Astrocyte of the cerebellum (primary cell): ENCODE data around the gene KHK.
A peak's percentile ranks its signal among the peaks of the same experiment; 100 is the strongest.

Source experiments
- DNase-seq: peaks from one replicate; pipeline ENCODE4 v3.0.0-alpha.2; 2011; ENCODE audit warnings: low read depth
- H3K4me3 ChIP-seq: 2 replicates; pipeline ENCODE4 v1.5.1; 2011; ENCODE audit warnings: mild to moderate bottlenecking, low read depth, low read length, moderate library complexity
- in situ Hi-C: cut with HindIII; loops from 2 replicates; pipeline ENCODE4 v1.10.0; 2017; ENCODE audit warnings: low sequenced_read_pairs
- TF ChIP-seq, protein P1 (sequence below): IDR thresholded peaks from 2 replicates; pipeline ENCODE4 v1.5.1; 2012; ENCODE audit warnings: low read length, low read depth, moderate library complexity, mild to moderate bottlenecking; ENCODE audit errors: missing control alignments

KHK gene

GRCh38 chr2:27080140-27080469, 6.5 kb upstream of the KHK start:
- TF ChIP-seq, protein P1, sequence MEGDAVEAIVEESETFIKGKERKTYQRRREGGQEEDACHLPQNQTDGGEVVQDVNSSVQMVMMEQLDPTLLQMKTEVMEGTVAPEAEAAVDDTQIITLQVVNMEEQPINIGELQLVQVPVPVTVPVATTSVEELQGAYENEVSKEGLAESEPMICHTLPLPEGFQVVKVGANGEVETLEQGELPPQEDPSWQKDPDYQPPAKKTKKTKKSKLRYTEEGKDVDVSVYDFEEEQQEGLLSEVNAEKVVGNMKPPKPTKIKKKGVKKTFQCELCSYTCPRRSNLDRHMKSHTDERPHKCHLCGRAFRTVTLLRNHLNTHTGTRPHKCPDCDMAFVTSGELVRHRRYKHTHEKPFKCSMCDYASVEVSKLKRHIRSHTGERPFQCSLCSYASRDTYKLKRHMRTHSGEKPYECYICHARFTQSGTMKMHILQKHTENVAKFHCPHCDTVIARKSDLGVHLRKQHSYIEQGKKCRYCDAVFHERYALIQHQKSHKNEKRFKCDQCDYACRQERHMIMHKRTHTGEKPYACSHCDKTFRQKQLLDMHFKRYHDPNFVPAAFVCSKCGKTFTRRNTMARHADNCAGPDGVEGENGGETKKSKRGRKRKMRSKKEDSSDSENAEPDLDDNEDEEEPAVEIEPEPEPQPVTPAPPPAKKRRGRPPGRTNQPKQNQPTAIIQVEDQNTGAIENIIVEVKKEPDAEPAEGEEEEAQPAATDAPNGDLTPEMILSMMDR = no peak
- in situ Hi-C loops = no loop called here
- DNase-seq = no peak
- H3K4me3 ChIP-seq = peak overlapping the region; percentile 63

- TF ChIP-seq, protein P1 = no peak
- DNase-seq = no peak
- in situ Hi-C loops = no loop called here
- peak overlapping the region; percentile 63 for H3K4me3 ChIP-seq
Observed at GRCh38 chr2:27080603-27080936, 6.0 kb upstream of the KHK start.

DNA sequence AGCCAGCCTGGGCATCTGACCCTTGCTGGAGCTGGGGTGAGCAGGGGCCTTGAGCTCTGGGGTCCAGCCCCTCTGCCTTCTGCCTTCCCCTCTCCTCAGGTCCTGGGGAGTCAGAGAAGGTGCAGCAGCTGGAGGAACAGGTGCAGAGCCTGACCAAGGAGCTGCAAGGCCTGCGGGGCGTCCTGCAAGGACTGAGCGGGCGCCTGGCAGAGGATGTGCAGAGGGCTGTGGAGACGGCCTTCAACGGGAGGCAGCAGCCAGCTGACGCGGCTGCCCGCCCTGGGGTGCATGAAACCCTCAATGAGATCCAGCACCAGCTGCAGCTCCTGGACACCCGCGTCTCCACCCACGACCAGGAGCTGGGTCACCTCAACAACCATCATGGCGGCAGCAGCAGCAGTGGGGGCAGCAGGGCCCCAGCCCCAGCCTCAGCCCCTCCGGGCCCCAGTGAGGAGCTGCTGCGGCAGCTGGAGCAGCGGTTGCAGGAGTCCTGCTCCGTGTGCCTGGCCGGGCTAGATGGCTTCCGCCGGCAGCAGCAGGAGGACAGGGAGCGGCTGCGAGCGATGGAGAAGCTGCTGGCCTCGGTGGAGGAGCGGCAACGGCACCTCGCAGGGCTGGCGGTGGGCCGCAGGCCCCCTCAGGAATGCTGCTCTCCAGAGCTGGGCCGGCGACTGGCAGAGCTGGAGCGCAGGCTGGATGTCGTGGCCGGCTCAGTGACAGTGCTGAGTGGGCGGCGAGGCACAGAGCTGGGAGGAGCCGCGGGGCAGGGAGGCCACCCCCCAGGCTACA, 4.4 kb upstream of the KHK start:
- in situ Hi-C loops = no loop called here
- H3K4me3 ChIP-seq = no peak overlapping the region
- TF ChIP-seq, protein P1 = no peak
- DNase-seq = no peak

GRCh38 chr2:27082773-27083409, 3.7 kb upstream of the KHK start:
- no peak for DNase-seq
- H3K4me3 ChIP-seq = no peak overlapping the region
- in situ Hi-C loops = no loop called here
- TF ChIP-seq, protein P1 = no peak

DNA sequence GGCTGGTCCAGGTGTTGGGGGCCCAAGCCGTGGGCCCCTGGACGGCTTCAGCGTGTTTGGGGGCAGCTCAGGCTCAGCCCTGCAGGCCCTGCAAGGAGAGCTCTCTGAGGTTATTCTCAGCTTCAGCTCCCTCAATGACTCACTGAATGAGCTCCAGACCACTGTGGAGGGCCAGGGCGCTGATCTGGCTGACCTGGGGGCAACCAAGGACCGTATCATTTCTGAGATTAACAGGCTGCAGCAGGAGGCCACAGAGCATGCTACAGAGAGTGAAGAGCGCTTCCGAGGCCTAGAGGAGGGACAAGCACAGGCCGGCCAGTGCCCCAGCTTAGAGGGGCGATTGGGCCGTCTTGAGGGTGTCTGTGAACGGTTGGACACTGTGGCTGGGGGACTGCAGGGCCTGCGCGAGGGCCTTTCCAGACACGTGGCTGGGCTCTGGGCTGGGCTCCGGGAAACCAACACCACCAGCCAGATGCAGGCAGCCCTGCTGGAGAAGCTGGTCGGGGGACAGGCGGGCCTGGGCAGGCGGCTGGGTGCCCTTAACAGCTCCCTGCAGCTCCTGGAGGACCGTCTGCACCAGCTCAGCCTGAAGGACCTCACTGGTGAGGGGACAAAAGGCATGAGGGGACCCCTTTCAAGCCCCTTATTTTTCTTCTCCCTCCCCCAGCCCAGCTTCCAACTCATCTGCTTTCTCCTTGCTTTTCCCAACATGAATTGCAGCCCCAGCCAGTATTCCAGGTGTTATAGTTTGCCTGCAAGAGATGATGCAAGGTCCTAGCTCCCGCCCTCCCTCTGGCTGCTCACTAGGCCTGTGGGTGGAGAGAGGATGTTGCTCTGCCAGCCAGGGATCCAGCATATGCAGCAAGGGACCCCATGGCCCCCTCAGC, 2.9 kb upstream of the KHK start:
- no peak for DNase-seq
- in situ Hi-C loops = no loop called here
- no peak overlapping the region for H3K4me3 ChIP-seq
- TF ChIP-seq, protein P1 = no peak

DNA sequence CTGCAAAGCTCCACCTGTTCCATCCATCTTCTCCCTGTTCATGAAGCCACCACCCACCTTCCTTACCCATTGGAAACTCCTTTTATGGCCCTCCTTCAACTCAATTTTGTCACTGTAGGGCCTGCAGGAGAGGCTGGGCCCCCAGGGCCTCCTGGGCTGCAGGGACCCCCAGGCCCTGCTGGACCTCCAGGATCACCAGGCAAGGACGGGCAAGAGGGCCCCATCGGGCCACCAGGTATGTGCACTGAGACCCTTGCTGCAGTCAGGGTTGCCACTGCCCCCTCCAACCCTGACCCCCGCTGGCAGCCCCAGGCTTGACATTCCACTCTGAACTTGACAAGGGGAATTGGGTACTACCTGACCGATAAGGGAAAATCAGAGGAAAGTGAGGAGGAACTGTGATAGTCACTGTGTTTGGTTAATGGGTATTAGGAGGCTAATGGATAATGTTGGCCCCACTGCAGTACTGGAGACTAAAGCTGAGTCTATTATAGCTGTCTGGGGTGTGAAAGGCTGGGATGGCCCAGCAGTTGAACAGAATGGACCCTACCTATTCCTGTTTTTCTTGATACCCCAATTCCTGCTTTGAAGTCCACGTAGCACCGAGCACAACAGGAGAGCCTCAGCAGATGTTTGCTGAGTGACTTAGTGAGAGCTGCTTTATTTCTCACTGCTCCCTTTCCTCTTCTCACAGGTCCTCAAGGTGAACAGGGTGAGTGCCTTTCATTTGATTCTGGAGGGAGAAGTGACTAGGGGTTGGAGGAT, 2.1 kb upstream of the KHK start:
- H3K4me3 ChIP-seq = no peak overlapping the region
- TF ChIP-seq, protein P1 = no peak
- in situ Hi-C loops = no loop called here
- DNase-seq = no peak
